OCI-LY7 (cell line): ENCODE measurements around the gene CTNND2. TPM values are rescaled to one million over a fixed set of nuclear protein-coding genes. Genes with fewer than 3 reads are reported as not detected.

Experiments used
- BruUV-seq: library from RNA; stranded (reverse); fragments of 400-500 nt; replicated peaks from 2 replicates; lab custom pipeline; 2021; lab: Mats Ljungman, UMichigan
- CTCF ChIA-PET: fragments of 300-600 bp; sonication (Branson Sonifier 250); formaldehyde crosslinking; loops from one replicate; lab custom pipeline; 2022; ENCODE audit warnings: antibody characterized with exemption; ENCODE audit not compliant: unreplicated experiment; lab: Charles Lee
- POLR2A ChIA-PET: fragments of 300-600 bp; sonication (Branson Sonifier 250); formaldehyde crosslinking; loops from one replicate; lab custom pipeline; 2022; ENCODE audit warnings: antibody characterized with exemption; lab: Charles Lee
- DNase-seq: peaks from one replicate; pipeline ENCODE4 v3.0.0-alpha.2; 2015; ENCODE audit warnings: low spot score
- H2AFZ ChIP-seq: fragments of 200-600 bp; sonication (generic), shearing (Covaris generic); 2 replicates; pipeline ENCODE4 v1.6.1; 2014; ENCODE audit warnings: mild to moderate bottlenecking, antibody characterized with exemption, low read length, moderate library complexity
- H3K27ac ChIP-seq: fragments of 200-600 bp; sonication (generic); 2 replicates; pipeline ENCODE4 v1.5.1; 2014; ENCODE audit warnings: mixed run types, low read depth, mild to moderate bottlenecking, moderate library complexity, low read length, inconsistent platforms; ENCODE audit not compliant: poor library complexity, severe bottlenecking
- H3K36me3 ChIP-seq: fragments of 200-600 bp; sonication (generic); 2 replicates; pipeline ENCODE4 v1.6.1; 2014; ENCODE audit warnings: mild to moderate bottlenecking, antibody characterized with exemption, low read length, moderate library complexity, mixed read lengths; ENCODE audit not compliant: insufficient read depth
- H3K4me1 ChIP-seq: fragments of 200-600 bp; sonication (generic); 2 replicates; pipeline ENCODE4 v1.5.1; 2014; ENCODE audit warnings: mild to moderate bottlenecking, low read length; ENCODE audit not compliant: insufficient read depth, poor library complexity, severe bottlenecking
- H3K4me2 ChIP-seq: fragments of 200-600 bp; sonication (generic); 2 replicates; pipeline ENCODE4 v1.6.1; 2014; ENCODE audit warnings: mild to moderate bottlenecking, low read length
- H3K4me3 ChIP-seq: fragments of 200-600 bp; sonication (generic); 2 replicates; pipeline ENCODE4 v1.5.1; 2014; ENCODE audit warnings: mild to moderate bottlenecking, low read depth, low read length; ENCODE audit not compliant: poor library complexity, severe bottlenecking
- H3K79me2 ChIP-seq: fragments of 200-600 bp; sonication (generic); 2 replicates; pipeline ENCODE4 v1.6.1; 2016; ENCODE audit warnings: low read depth, mild to moderate bottlenecking, low read length, moderate library complexity, mixed read lengths; ENCODE audit not compliant: insufficient read depth
- H3K9me2 ChIP-seq: fragments of 200-600 bp; sonication (generic); 2 replicates; pipeline ENCODE4 v1.6.1; 2016; ENCODE audit warnings: mild to moderate bottlenecking, low read length, mixed read lengths; ENCODE audit not compliant: insufficient read depth
- H3K9me3 ChIP-seq: fragments of 200-600 bp; sonication (generic); 2 replicates; pipeline ENCODE4 v1.6.1; 2014; ENCODE audit warnings: mild to moderate bottlenecking, mixed run types, low read length, mixed read lengths
- H4K20me1 ChIP-seq: fragments of 200-600 bp; sonication (generic); 2 replicates; pipeline ENCODE4 v1.6.1; 2014; ENCODE audit warnings: mild to moderate bottlenecking, antibody characterized with exemption, low read length, moderate library complexity, mixed read lengths; ENCODE audit not compliant: insufficient read depth
- CTCF ChIP-seq: fragments of 200-600 bp; sonication (generic); conservative IDR thresholded peaks from 2 replicates; pipeline ENCODE4 v1.5.1; 2014; ENCODE audit warnings: mild to moderate bottlenecking, antibody characterized with exemption, low read length, moderate library complexity, mixed read lengths
- EZH2phosphoT487 ChIP-seq: fragments of 200-600 bp; sonication (generic); IDR thresholded peaks from 2 replicates; pipeline ENCODE4 v1.6.1; 2018; ENCODE audit warnings: low read depth, borderline replicate concordance, mild to moderate bottlenecking, mixed run types, antibody characterized with exemption, low read length, moderate library complexity, mixed read lengths
- intact Hi-C: fragments of 100-400 bp; cut with micrococcal nuclease; formaldehyde crosslinking; loops from one replicate; pipeline ENCODE4 v1.10.0; 2022; ENCODE audit not compliant: unreplicated experiment
- total RNA-seq, 2 experiments: library from RNA; depleted of rRNA in 1 of 2; stranded (reverse); fragments of >200 nt in 1 of 2; shearing (Covaris generic) in 1 of 2; gene quantifications; 2 replicates each; pipeline ENCODE4 v1.2.3, GENCODE V29; 2014 to 2022

Gene CTNND2
- total RNA-seq, 2 experiments from 2014 or later: not detected

- no peak overlapping the region for H2AFZ ChIP-seq
- POLR2A ChIA-PET: interaction anchor here (0.6 kb wide), 1 partner anchor 24 kb away, joined by 3 read pairs; no protein-coding TSS in a partner anchor
Measured at GRCh38 chr5:11212706-11213105, 691.5 kb downstream of the CTNND2 start.

GRCh38 chr5:11197726-11198125 lies 706.5 kb downstream of the CTNND2 start:
- Histone ChIP-seq H3K36me3 (no peaks in the 10 kb centered on the region), H3K79me2 (no peaks in the 10 kb centered on the region), H3K4me3 (no peak overlapping the region), H4K20me1 (no peaks in the 10 kb centered on the region), H3K9me3 (no peaks in the 10 kb centered on the region), H2AFZ (no peak overlapping the region), H3K4me1 (no peaks in the 10 kb centered on the region), H3K4me2 (no peak overlapping the region), H3K27ac (no peak overlapping the region), H3K9me2 (no peaks in the 10 kb centered on the region)
- ChIA-PET POLR2A (no interaction called here), CTCF (no interaction called here)
- TF ChIP-seq CTCF (no peak), EZH2phosphoT487 (no peak)
- intact Hi-C loops: no loop called here
- no TSS peak for BruUV-seq
- DNase-seq: no peak

More at GRCh38 chr5:11212706-11213105, 691.5 kb downstream of the CTNND2 start:
- H3K27ac ChIP-seq: no peak overlapping the region
- BruUV-seq: no TSS peak
- no peaks in the 10 kb centered on the region for H3K36me3 ChIP-seq
- CTCF ChIA-PET: no interaction called here
- no peaks in the 10 kb centered on the region for H3K79me2 ChIP-seq
- H3K4me2 ChIP-seq: no peak overlapping the region
- no peaks in the 10 kb centered on the region for H3K9me3 ChIP-seq
- no peak for DNase-seq
- no peak overlapping the region for H3K4me3 ChIP-seq
- TF ChIP-seq EZH2phosphoT487 (no peak), CTCF (no peak)
- H3K9me2 ChIP-seq: no peaks in the 10 kb centered on the region
- intact Hi-C loops: no loop called here
- H4K20me1 ChIP-seq: no peaks in the 10 kb centered on the region
- H3K4me1 ChIP-seq: no peaks in the 10 kb centered on the region

- Histone ChIP-seq H3K9me3 (no peaks in the 10 kb centered on the region), H3K36me3 (no peaks in the 10 kb centered on the region), H3K79me2 (no peaks in the 10 kb centered on the region), H3K27ac (no peak overlapping the region), H3K4me2 (no peak overlapping the region), H3K4me3 (no peak overlapping the region), H3K4me1 (no peaks in the 10 kb centered on the region), H2AFZ (no peak overlapping the region), H4K20me1 (no peaks in the 10 kb centered on the region), H3K9me2 (no peaks in the 10 kb centered on the region)
- ChIA-PET CTCF (interaction anchor here (0.6 kb wide), 1 partner anchor 141 kb away, joined by 3 read pairs; no protein-coding TSS in a partner anchor), POLR2A (no interaction called here)
- no TSS peak for BruUV-seq
- intact Hi-C loops: no loop called here
- no peak for TF ChIP-seq CTCF
- TF ChIP-seq EZH2phosphoT487: no peak
- no peak for DNase-seq
Measured at GRCh38 chr5:11191673-11192072, 712.6 kb downstream of the CTNND2 start.
